ENCODE data around the gene SMARCAL1. TPM values are rescaled to one million over a fixed set of nuclear protein-coding genes. Genes with fewer than 3 reads are reported as not detected.

Gene SMARCAL1
- total and polyA plus RNA-seq, 2 of the 13 experiments (the other 11 are each of a cell fraction or from before 2014, with no cell fraction given) = 12.7 to 21.3 TPM

GRCh38 chr2:216412022-216412999 is at the start of gene SMARCAL1 (continued):
- TF ChIP-seq, protein P1, sequence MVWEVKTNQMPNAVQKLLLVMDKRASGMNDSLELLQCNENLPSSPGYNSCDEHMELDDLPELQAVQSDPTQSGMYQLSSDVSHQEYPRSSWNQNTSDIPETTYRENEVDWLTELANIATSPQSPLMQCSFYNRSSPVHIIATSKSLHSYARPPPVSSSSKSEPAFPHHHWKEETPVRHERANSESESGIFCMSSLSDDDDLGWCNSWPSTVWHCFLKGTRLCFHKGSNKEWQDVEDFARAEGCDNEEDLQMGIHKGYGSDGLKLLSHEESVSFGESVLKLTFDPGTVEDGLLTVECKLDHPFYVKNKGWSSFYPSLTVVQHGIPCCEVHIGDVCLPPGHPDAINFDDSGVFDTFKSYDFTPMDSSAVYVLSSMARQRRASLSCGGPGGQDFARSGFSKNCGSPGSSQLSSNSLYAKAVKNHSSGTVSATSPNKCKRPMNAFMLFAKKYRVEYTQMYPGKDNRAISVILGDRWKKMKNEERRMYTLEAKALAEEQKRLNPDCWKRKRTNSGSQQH (CRISPR knock-in tag; IDR thresholded peaks at IDR 0.05; ENCODE audit: low read depth) = peak; percentile 34; the same call in 1 of the 2 replicates
- TF ChIP-seq ZNF883 (CRISPR knock-in tag; IDR thresholded peaks at IDR 0.05; ENCODE audit: not compliant biosample characterization) (peak; percentile 97), ZNF720 (CRISPR knock-in tag; IDR thresholded peaks at IDR 0.05) (peak; percentile 94), MYC (CRISPR knock-in tag; IDR thresholded peaks at IDR 0.05; ENCODE audit: borderline replicate concordance) (peak; percentile 90), IKZF4 (CRISPR knock-in tag; IDR thresholded peaks at IDR 0.05; ENCODE audit: borderline replicate concordance, low read depth, not compliant biosample characterization) (peak; percentile 89), FOSL2 (CRISPR knock-in tag; IDR thresholded peaks at IDR 0.05) (peak; percentile 62; the same call in 1 of the 2 replicates), RFX3 (CRISPR knock-in tag; IDR thresholded peaks at IDR 0.05) (no peak; the same call in 1 of the 2 replicates), MED8 (CRISPR knock-in tag; IDR thresholded peaks at IDR 0.05; ENCODE audit: insufficient replicate concordance) (peak; percentile 70), ZKSCAN1 (IDR thresholded peaks at IDR 0.05; ENCODE audit: low read length) (0 out of 2 replicates have a peak, but pooled peaks have one; percentile 39), FIP1L1 (IDR thresholded peaks at IDR 0.05; ENCODE audit: borderline replicate concordance, insufficient read depth, low read depth, low read length) (no peak), XRCC5 (optimal IDR thresholded peaks at IDR 0.05; ENCODE audit: low read length) (peak; percentile 85), MTA1 (CRISPR knock-in tag; IDR thresholded peaks at IDR 0.05; ENCODE audit: borderline replicate concordance) (no peak; the same call in 1 of the 2 replicates), NFYC (CRISPR knock-in tag; IDR thresholded peaks at IDR 0.05) (peak; percentile 38; the same call in 1 of the 2 replicates), HNRNPH1 (optimal IDR thresholded peaks at IDR 0.05; ENCODE audit: low read depth, low read length) (no peak), ZNF30 (CRISPR knock-in tag; IDR thresholded peaks at IDR 0.05) (no peak), ZNF556 (CRISPR knock-in tag; IDR thresholded peaks at IDR 0.05; ENCODE audit: borderline replicate concordance) (peak; percentile 81; the same call in 1 of the 2 replicates)
- TF ChIP-seq, protein P2, sequence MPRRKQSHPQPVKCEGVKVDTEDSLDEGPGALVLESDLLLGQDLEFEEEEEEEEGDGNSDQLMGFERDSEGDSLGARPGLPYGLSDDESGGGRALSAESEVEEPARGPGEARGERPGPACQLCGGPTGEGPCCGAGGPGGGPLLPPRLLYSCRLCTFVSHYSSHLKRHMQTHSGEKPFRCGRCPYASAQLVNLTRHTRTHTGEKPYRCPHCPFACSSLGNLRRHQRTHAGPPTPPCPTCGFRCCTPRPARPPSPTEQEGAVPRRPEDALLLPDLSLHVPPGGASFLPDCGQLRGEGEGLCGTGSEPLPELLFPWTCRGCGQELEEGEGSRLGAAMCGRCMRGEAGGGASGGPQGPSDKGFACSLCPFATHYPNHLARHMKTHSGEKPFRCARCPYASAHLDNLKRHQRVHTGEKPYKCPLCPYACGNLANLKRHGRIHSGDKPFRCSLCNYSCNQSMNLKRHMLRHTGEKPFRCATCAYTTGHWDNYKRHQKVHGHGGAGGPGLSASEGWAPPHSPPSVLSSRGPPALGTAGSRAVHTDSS (CRISPR knock-in tag; conservative IDR thresholded peaks at IDR 0.05) = 0 out of 2 replicates have a peak, but pooled peaks have one; percentile 27
- TF ChIP-seq, protein P3, sequence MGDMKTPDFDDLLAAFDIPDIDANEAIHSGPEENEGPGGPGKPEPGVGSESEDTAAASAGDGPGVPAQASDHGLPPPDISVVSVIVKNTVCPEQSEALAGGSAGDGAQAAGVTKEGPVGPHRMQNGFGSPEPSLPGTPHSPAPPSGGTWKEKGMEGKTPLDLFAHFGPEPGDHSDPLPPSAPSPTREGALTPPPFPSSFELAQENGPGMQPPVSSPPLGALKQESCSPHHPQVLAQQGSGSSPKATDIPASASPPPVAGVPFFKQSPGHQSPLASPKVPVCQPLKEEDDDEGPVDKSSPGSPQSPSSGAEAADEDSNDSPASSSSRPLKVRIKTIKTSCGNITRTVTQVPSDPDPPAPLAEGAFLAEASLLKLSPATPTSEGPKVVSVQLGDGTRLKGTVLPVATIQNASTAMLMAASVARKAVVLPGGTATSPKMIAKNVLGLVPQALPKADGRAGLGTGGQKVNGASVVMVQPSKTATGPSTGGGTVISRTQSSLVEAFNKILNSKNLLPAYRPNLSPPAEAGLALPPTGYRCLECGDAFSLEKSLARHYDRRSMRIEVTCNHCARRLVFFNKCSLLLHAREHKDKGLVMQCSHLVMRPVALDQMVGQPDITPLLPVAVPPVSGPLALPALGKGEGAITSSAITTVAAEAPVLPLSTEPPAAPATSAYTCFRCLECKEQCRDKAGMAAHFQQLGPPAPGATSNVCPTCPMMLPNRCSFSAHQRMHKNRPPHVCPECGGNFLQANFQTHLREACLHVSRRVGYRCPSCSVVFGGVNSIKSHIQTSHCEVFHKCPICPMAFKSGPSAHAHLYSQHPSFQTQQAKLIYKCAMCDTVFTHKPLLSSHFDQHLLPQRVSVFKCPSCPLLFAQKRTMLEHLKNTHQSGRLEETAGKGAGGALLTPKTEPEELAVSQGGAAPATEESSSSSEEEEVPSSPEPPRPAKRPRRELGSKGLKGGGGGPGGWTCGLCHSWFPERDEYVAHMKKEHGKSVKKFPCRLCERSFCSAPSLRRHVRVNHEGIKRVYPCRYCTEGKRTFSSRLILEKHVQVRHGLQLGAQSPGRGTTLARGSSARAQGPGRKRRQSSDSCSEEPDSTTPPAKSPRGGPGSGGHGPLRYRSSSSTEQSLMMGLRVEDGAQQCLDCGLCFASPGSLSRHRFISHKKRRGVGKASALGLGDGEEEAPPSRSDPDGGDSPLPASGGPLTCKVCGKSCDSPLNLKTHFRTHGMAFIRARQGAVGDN (CRISPR knock-in tag; IDR thresholded peaks at IDR 0.05) = peak; percentile 92
- TF ChIP-seq, protein P4, sequence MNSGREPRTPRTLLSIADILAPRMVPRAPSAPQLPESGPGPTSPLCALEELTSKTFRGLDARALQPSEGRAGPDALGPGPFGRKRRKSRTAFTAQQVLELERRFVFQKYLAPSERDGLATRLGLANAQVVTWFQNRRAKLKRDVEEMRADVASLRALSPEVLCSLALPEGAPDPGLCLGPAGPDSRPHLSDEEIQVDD (CRISPR knock-in tag; IDR thresholded peaks at IDR 0.05; ENCODE audit: borderline replicate concordance) = peak; percentile 79; the same call in 1 of the 2 replicates
